ENCODE measurements around the gene EHMT1. TPM values are rescaled to one million over a fixed set of nuclear protein-coding genes. Genes with fewer than 3 reads are reported as not detected.

The EHMT1 gene
- total RNA-seq, 1 donor from 2014 or later = 159 TPM

GRCh38 chr9:137828527-137829259 is 209.9 kb downstream of the EHMT1 start:
- Mint-ChIP-seq H3K4me1 (ENCODE audit: low read depth) (no peaks in the 10 kb centered on the region), H3K9me3 (ENCODE audit: low read depth) (peaks cover 2% of the 10 kb centered on the region), H3K27ac (no peak overlapping the region), H3K27me3 (no peaks in the 10 kb centered on the region), H3K4me3 (ENCODE audit: low read depth) (no peak overlapping the region), H3K36me3 (ENCODE audit: insufficient read depth) (peaks cover 42% of the 10 kb centered on the region)
- DNase-seq (ENCODE audit: low spot score, unreplicated experiment) = peak; percentile 47
- TF ChIP-seq CTCF (IDR thresholded peaks at IDR 0.05; ENCODE audit: unreplicated experiment) = no peak

GRCh38 chr9:137829260-137829996 is 210.6 kb downstream of the EHMT1 start:
- H3K4me1 Mint-ChIP-seq (ENCODE audit: low read depth) = no peaks in the 10 kb centered on the region
- no peak overlapping the region for H3K27ac Mint-ChIP-seq
- DNase-seq (ENCODE audit: low spot score, unreplicated experiment) = no peak
- H3K9me3 Mint-ChIP-seq (ENCODE audit: low read depth) = peaks cover 2% of the 10 kb centered on the region
- H3K27me3 Mint-ChIP-seq = no peaks in the 10 kb centered on the region
- peaks cover 38% of the 10 kb centered on the region for H3K36me3 Mint-ChIP-seq (ENCODE audit: insufficient read depth)
- no peak for TF ChIP-seq CTCF (IDR thresholded peaks at IDR 0.05; ENCODE audit: unreplicated experiment)
- no peak overlapping the region for H3K4me3 Mint-ChIP-seq (ENCODE audit: low read depth)

GRCh38 chr9:137832191-137832700 is 213.4 kb downstream of the EHMT1 start:
- Mint-ChIP-seq H3K4me3 (ENCODE audit: low read depth) (no peak overlapping the region), H3K27ac (no peak overlapping the region), H3K27me3 (no peaks in the 10 kb centered on the region), H3K36me3 (ENCODE audit: insufficient read depth) (peaks cover 22% of the 10 kb centered on the region), H3K9me3 (ENCODE audit: low read depth) (no peaks in the 10 kb centered on the region), H3K4me1 (ENCODE audit: low read depth) (no peaks in the 10 kb centered on the region)
- no peak for TF ChIP-seq CTCF (IDR thresholded peaks at IDR 0.05; ENCODE audit: unreplicated experiment)
- DNase-seq (ENCODE audit: low spot score, unreplicated experiment) = no peak

GRCh38 chr9:137832830-137833590 is 214.2 kb downstream of the EHMT1 start:
- H3K27ac Mint-ChIP-seq = no peak overlapping the region
- no peaks in the 10 kb centered on the region for H3K9me3 Mint-ChIP-seq (ENCODE audit: low read depth)
- H3K4me1 Mint-ChIP-seq (ENCODE audit: low read depth) = no peaks in the 10 kb centered on the region
- TF ChIP-seq CTCF (IDR thresholded peaks at IDR 0.05; ENCODE audit: unreplicated experiment) = no peak
- peaks cover 22% of the 10 kb centered on the region for H3K36me3 Mint-ChIP-seq (ENCODE audit: insufficient read depth)
- no peaks in the 10 kb centered on the region for H3K27me3 Mint-ChIP-seq
- DNase-seq (ENCODE audit: low spot score, unreplicated experiment) = no peak
- no peak overlapping the region for H3K4me3 Mint-ChIP-seq (ENCODE audit: low read depth)
